Endothelial cell of umbilical vein (primary cell): Measurements from ENCODE around the gene PALM.
"Not testable (repeated sequence)": the region's sequence is repeated elsewhere in the genome, so short reads cannot be mapped to it uniquely, and the experiment has no call there.

ENCODE experiments used
- CTCF ChIP-seq, 2 donors: IDR thresholded peaks; 1 replicate in 1 of 2; 2 replicates in 1 of 2; pipeline ENCODE4 v1.5.1; 2011; ENCODE audit warnings: low read length in 2 of 2, mild to moderate bottlenecking in 2 of 2, moderate library complexity in 2 of 2, control low read depth in 1 of 2, inconsistent platforms in 1 of 2, low read depth in 1 of 2; ENCODE audit not compliant: insufficient read depth in 1 of 2; ENCODE audit errors: extremely low read depth in 1 of 2
- EZH2 ChIP-seq: IDR thresholded peaks from 2 replicates; pipeline ENCODE4 v1.6.1; 2012; ENCODE audit warnings: borderline replicate concordance, low read depth, mild to moderate bottlenecking, moderate library complexity, low read length, inconsistent platforms; ENCODE audit not compliant: severe bottlenecking
- FOS ChIP-seq: IDR thresholded peaks from 2 replicates; pipeline ENCODE4 v1.6.1; 2011; ENCODE audit warnings: mild to moderate bottlenecking, low read length, moderate library complexity, borderline replicate concordance; ENCODE audit not compliant: insufficient read depth
- MYC ChIP-seq: IDR thresholded peaks from one replicate; pipeline ENCODE4 v1.6.1; 2011; ENCODE audit warnings: mild to moderate bottlenecking, low read depth, low read length
- POLR2AphosphoS5 ChIP-seq: IDR thresholded peaks from 2 replicates; pipeline ENCODE4 v1.6.1; 2012; ENCODE audit warnings: low read depth, mild to moderate bottlenecking, control low read depth, low read length, moderate library complexity; ENCODE audit not compliant: insufficient read depth

- TF ChIP-seq POLR2AphosphoS5; EZH2; CTCF (IDR thresholded peaks at IDR 0.05; ENCODE audit: extremely low read depth in 1 of 2, insufficient read depth in 1 of 2, low read depth in 1 of 2, low read length in 2 of 2); FOS; MYC: not testable (repeated sequence)
These were observed 20.8 kb downstream of the PALM start for GRCh38 chr19:729564-729963.
